Left ventricle myocardium inferior (tissue), 1 donor: ENCODE measurements around the gene OR8G1. TPM values are rescaled to one million over a fixed set of nuclear protein-coding genes. Genes with fewer than 3 reads are reported as not detected.
"Not testable (repeated sequence)": the region's sequence is repeated elsewhere in the genome, so short reads cannot be mapped to it uniquely, and the experiment has no call there.

Source experiments
- DNase-seq: peaks from one replicate; pipeline ENCODE4 v3.0.0-alpha.2; 2020
- H3K27ac ChIP-seq: fragments of 200-600 bp; replicated peaks from 2 replicates; pipeline ENCODE4 v1.8.0; 2021
- H3K27me3 ChIP-seq: fragments of 200-600 bp; 2 replicates; pipeline ENCODE4 v1.8.0; 2021; ENCODE audit warnings: low read depth
- H3K36me3 ChIP-seq: fragments of 200-600 bp; 2 replicates; pipeline ENCODE4 v1.8.0; 2021
- H3K4me1 ChIP-seq: fragments of 200-600 bp; 2 replicates; pipeline ENCODE4 v1.8.0; 2021
- H3K4me3 ChIP-seq: fragments of 200-600 bp; 2 replicates; pipeline ENCODE4 v1.8.0; 2021; ENCODE audit warnings: mild to moderate bottlenecking, moderate library complexity
- H3K9me3 ChIP-seq: fragments of 200-600 bp; replicated peaks from 2 replicates; pipeline ENCODE4 v1.8.0; 2021
- CTCF ChIP-seq: fragments of 200-600 bp; IDR thresholded peaks from 2 replicates; pipeline ENCODE4 v1.8.0; 2021; ENCODE audit warnings: antibody characterized with exemption, mild to moderate bottlenecking, borderline replicate concordance
- intact Hi-C: fragments of 100-400 bp; cut with micrococcal nuclease; formaldehyde crosslinking; loops from one replicate; pipeline ENCODE4 v1.11.0; 2022
- total RNA-seq: library from RNA; stranded (reverse); fragmentation: NEBNext Ultra II Directional; extraction: Animal tissue kit (Norgen Biotek cat#: 25700); gene quantifications from one replicate; pipeline ENCODE4 v1.2.1, GENCODE V29; 2021
- donor health status: DM: no; HTN: yes; CAD: no; lungs with severe emphysema.

The OR8G1 gene
- total RNA-seq, 1 donor from 2014 or later = not detected

GRCh38 chr11:124256076-124256475 is 15.2 kb downstream of the OR8G1 start, which contains the start of gene OR8G5:
TSS of gene OR8G5 (plus strand) at chr11:124256376. CDS start at chr11:124264932, 8,556 bp downstream.
- H3K4me1 ChIP-seq = no peaks in the 10 kb centered on the region
- no peaks in the 10 kb centered on the region for H3K36me3 ChIP-seq
- H3K4me3 ChIP-seq = no peak within 1 kb of the TSS
- H3K27ac ChIP-seq = no peak within 1 kb of the TSS
- no peaks in the 10 kb centered on the region for H3K27me3 ChIP-seq
- no peaks in the 10 kb centered on the region for H3K9me3 ChIP-seq
- intact Hi-C loops = no loop called here
- no peak for TF ChIP-seq CTCF
- no peak for DNase-seq

DNA sequence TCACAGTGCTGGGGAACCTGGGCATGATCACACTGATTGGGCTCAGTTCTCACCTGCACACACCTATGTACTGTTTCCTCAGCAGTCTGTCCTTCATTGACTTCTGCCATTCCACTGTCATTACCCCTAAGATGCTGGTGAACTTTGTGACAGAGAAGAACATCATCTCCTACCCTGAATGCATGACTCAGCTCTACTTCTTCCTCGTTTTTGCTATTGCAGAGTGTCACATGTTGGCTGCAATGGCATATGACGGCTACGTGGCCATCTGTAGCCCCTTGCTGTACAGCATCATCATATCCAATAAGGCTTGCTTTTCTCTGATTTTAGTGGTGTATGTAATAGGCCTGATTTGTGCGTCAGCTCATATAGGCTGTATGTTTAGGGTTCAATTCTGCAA is 24.1 kb downstream of the OR8G1 start:
- DNase-seq, H3K4me1 ChIP-seq, intact Hi-C loops, H3K36me3 ChIP-seq, H3K9me3 ChIP-seq, H3K27me3 ChIP-seq, H3K4me3 ChIP-seq, H3K27ac ChIP-seq: not testable (repeated sequence)

DNA sequence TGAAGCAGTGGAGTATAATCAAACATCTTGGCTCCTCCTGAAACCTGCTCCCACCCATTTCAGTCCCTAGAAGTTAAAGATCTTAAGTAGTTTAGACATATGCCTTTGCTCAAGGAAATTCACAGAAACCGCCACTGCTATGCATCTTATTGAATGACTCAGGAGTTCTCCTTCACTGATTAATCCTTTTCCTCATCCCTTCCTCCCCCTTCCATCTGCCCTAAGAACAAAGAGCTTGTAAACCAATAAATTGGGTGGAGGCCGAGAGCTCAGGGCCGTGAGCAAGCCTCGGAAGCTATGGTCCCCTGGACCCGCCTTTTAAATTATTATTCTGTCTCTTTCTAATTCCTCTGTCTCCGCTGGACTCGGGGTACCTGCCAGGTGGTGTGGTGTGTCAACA is 30.0 kb downstream of the OR8G1 start:
- H3K36me3 ChIP-seq, DNase-seq, intact Hi-C loops, H3K9me3 ChIP-seq, H3K27ac ChIP-seq, H3K27me3 ChIP-seq, H3K4me1 ChIP-seq, H3K4me3 ChIP-seq: not testable (repeated sequence)

DNA sequence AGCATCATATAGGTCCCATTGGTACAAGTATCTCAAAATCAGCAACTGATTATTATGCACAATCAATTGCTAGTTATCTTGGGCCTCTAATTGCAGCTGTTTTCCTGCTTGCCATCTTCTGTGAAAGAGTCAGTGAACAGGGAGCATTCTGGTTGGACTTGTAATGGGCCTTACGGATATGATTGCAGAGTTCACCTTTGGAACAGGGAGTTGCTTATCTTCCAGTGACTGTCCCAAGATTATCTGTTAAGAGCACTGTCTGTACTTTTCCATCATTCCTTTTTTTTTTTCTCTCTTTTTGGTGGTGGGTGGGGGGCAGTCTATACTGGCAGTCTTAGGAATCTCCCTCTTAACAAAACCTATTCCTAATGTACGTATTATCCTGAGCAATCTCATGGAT is 33.1 kb downstream of the OR8G1 start:
- Histone ChIP-seq H3K4me3 (no peak overlapping the region), H3K27me3 (no peaks in the 10 kb centered on the region), H3K36me3 (no peaks in the 10 kb centered on the region), H3K27ac (no peak overlapping the region), H3K9me3 (no peaks in the 10 kb centered on the region), H3K4me1 (no peaks in the 10 kb centered on the region)
- TF ChIP-seq CTCF = no peak
- intact Hi-C loops = no loop called here
- no peak for DNase-seq

DNA sequence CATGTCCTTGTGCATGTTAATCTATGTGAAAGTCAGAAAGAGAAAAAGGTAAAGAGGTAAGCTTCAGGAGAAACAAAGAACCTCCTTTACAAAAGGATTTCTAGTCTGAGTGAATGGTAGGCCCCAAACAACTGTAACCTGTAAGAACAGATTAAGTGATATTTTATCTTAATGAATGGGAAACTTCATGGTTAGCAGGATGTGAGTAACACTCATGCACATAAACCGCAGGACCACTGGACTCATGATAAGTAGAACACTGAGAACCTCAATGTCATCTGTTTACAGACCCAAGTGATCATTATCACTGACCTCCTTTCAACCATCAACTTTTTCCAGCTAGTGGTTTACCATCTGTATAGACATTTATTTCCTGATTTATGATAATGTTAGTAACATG is 35.2 kb downstream of the OR8G1 start:
- Histone ChIP-seq H3K4me3 (no peak overlapping the region), H3K36me3 (no peaks in the 10 kb centered on the region), H3K27me3 (no peaks in the 10 kb centered on the region), H3K9me3 (peaks cover 10% of the 10 kb centered on the region), H3K27ac (no peak overlapping the region), H3K4me1 (no peaks in the 10 kb centered on the region)
- TF ChIP-seq CTCF = no peak
- no peak for DNase-seq
- intact Hi-C loops = no loop called here

- intact Hi-C loops = no loop called here
Observed at GRCh38 chr11:124277207-124277606, 36.3 kb downstream of the OR8G1 start.

More at GRCh38 chr11:124277207-124277606, 36.3 kb downstream of the OR8G1 start:
- Histone ChIP-seq H3K9me3 (peaks cover 21% of the 10 kb centered on the region), H3K36me3 (no peaks in the 10 kb centered on the region), H3K4me1 (no peaks in the 10 kb centered on the region), H3K4me3 (no peak overlapping the region), H3K27me3 (no peaks in the 10 kb centered on the region), H3K27ac (no peak overlapping the region)
- DNase-seq = no peak
- TF ChIP-seq CTCF = no peak
